ENCODE results near the gene JOSD1.
A peak's percentile ranks its signal among the peaks of the same experiment; 100 is the strongest.

The JOSD1 gene

DNA sequence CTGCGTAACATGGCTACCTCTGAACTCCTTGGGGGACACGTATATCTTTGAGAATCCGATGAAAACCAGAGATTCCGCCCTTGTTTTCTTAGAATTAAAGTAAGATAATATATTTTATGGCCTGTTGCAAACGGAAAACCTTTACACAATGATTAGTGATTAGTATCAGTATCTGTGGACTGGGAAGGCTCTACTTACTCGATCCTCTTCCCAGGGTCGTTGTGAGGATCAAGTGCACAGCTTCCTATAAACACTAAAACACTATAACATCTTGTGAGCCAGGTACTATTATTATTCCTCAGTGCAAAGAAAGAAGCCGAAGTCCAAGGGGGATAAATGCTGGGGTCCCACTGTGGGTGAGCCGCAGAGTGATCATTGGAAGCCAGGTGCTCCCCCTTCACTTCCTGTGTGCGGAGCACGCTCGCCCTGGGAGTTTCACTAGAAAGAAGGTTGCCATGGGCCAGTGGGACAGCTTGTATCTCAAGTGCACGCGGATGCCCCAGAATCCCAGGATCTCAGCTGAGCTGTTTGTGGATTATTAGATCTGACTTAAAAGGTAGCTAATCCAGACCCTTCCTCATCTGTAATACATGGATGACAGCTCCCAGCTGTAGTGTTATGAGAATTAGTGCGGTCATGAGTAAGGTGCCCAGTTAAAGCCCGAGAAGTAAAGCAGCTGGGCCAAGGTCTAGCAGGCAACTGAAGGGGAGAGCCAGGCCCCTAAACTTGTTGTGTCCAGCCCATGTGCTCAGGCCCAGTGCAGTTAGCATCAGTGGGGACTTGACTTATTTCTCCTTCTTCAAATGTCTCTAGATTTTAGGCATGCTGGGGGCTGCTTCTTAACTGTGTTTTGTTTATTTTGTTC, 43.5 kb downstream of the JOSD1 start:
- no peak overlapping the region for H3K27ac Mint-ChIP-seq
- H3K4me1 Mint-ChIP-seq: peaks cover 23% of the 10 kb centered on the region
- TF ChIP-seq CTCF (IDR thresholded peaks at IDR 0.05): no peak
- no peaks in the 10 kb centered on the region for H3K27me3 Mint-ChIP-seq (ENCODE audit: low read depth, poor library complexity)
- peak; percentile 28 for DNase-seq
- H3K9me3 Mint-ChIP-seq: peaks cover 6% of the 10 kb centered on the region
- peaks cover 10% of the 10 kb centered on the region for H3K36me3 Mint-ChIP-seq (ENCODE audit: low read depth)
- peak overlapping the region; percentile 95 for H3K4me3 Mint-ChIP-seq

GRCh38 chr22:38656256-38657044, 44.3 kb downstream of the JOSD1 start, which contains the start of the genes CBY1 and FAM227A:
CBY1 (plus strand) TSS chr22:38656638; CDS start chr22:38668055, 11,417 bp downstream.
FAM227A (minus strand) TSS chr22:38656392; CDS start chr22:38650168, 6,224 bp downstream.
- Mint-ChIP-seq H3K9me3 (peaks cover 6% of the 10 kb centered on the region), H3K27ac (peak within 1 kb of the TSS; percentile 100), H3K36me3 (ENCODE audit: low read depth) (peaks cover 10% of the 10 kb centered on the region), H3K27me3 (ENCODE audit: low read depth, poor library complexity) (no peaks in the 10 kb centered on the region), H3K4me1 (peaks cover 23% of the 10 kb centered on the region), H3K4me3 (peak within 1 kb of the TSS; percentile 95)
- TF ChIP-seq CTCF (IDR thresholded peaks at IDR 0.05): no peak
- DNase-seq: peak; percentile 89

GRCh38 chr22:38655519-38656255, 45.1 kb downstream of the JOSD1 start:
- peaks cover 23% of the 10 kb centered on the region for H3K4me1 Mint-ChIP-seq
- no peak for TF ChIP-seq CTCF (IDR thresholded peaks at IDR 0.05)
- H3K27ac Mint-ChIP-seq: peak overlapping the region; percentile 100
- no peak for DNase-seq
- H3K27me3 Mint-ChIP-seq (ENCODE audit: low read depth, poor library complexity): no peaks in the 10 kb centered on the region
- H3K36me3 Mint-ChIP-seq (ENCODE audit: low read depth): peaks cover 15% of the 10 kb centered on the region
- H3K4me3 Mint-ChIP-seq: peak overlapping the region; percentile 95
- H3K9me3 Mint-ChIP-seq: peaks cover 6% of the 10 kb centered on the region

DNA sequence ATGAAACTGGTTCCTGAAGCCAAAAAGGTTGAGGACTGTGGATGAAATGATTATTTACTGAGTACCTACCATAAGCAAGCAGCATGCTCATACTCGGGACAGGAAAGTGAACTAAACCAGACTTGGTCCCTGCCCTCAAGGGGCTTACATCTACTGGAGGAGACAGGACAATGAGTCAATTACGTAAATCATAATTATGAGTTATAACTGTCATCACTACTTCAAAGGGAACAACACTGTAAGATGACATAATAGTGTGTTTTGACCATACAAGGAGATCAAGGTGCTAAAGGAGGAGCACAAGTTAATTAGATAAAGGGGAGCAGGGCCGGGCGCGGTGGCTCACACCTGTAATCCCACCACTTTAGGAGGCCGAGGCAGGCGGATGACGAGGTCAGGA, 47.0 kb downstream of the JOSD1 start:
- TF ChIP-seq CTCF (IDR thresholded peaks at IDR 0.05): no peak

DNA sequence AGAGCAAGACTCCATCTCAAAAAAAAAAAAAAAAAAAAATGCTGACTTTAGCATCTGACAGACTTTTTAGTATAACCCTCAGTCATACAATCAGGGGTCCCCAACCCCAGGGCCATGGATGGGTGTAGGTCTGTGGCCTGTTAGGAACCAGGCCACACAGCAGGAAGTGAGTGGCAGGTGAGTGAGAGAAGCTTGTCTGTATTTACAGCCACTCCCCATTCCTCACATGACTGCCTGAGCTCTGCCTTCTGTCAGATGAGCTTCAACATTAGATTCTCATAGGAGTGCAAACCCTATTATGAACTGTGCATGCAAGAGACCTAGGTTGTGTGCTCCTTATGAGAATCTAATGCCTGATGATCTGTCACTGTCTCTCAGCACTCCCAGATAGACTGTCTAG, 47.9 kb downstream of the JOSD1 start:
- no peak for TF ChIP-seq CTCF (IDR thresholded peaks at IDR 0.05)
- no peak overlapping the region for H3K4me3 Mint-ChIP-seq
- peaks cover 6% of the 10 kb centered on the region for H3K9me3 Mint-ChIP-seq
- no peaks in the 10 kb centered on the region for H3K27me3 Mint-ChIP-seq (ENCODE audit: low read depth, poor library complexity)
- peaks cover 20% of the 10 kb centered on the region for H3K4me1 Mint-ChIP-seq
- H3K27ac Mint-ChIP-seq: no peak overlapping the region
- DNase-seq: no peak
- peaks cover 34% of the 10 kb centered on the region for H3K36me3 Mint-ChIP-seq (ENCODE audit: low read depth)

More for the DNA sequence above, 47.0 kb downstream of the JOSD1 start:
- Mint-ChIP-seq H3K36me3 (ENCODE audit: low read depth) (peaks cover 28% of the 10 kb centered on the region), H3K4me3 (peak overlapping the region; percentile 69), H3K27me3 (ENCODE audit: low read depth, poor library complexity) (no peaks in the 10 kb centered on the region), H3K27ac (peak overlapping the region; percentile 73), H3K4me1 (peaks cover 23% of the 10 kb centered on the region), H3K9me3 (peaks cover 6% of the 10 kb centered on the region)
- DNase-seq: no peak

Measured in nephron progenitor cell (in vitro differentiated cells).